GM19351 (cell line): ENCODE results near the gene DNM3.

Experiments
- ATAC-seq: cut with Tn5 transposase; IDR thresholded peaks from one replicate; pipeline ENCODE4 v1.9.1; 2021; ENCODE audit warnings: mild to moderate bottlenecking, moderate library complexity; ENCODE audit not compliant: unreplicated experiment

DNM3 gene

DNA sequence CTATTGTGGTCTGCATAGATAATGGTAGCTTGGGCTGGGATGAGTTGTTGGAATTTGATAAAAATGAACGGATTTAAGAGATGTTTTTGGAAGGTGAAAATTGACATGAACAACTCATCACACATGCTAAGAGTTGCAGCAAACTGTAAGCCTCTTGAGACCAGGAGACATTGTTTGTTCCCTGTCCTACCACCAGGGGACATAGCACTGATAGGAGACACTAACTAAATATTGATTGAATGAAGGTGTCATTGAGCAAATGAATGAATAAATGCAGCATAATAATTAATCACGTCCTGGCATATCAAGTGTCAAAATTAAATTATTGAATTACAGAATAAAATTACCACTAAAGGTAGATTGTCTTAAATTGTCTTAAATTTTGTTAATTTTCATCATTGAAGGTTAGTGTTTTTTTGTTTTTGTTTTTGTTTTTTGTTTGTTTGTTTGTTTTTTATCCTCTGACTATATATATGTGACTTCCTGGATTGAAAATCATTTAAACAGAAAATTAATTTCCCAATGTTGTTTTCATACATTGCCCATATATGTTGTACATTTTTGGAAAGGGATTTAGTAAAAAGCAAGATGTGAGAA is 293.9 kb downstream of the DNM3 start:
- ATAC-seq: peak; percentile 75

DNA sequence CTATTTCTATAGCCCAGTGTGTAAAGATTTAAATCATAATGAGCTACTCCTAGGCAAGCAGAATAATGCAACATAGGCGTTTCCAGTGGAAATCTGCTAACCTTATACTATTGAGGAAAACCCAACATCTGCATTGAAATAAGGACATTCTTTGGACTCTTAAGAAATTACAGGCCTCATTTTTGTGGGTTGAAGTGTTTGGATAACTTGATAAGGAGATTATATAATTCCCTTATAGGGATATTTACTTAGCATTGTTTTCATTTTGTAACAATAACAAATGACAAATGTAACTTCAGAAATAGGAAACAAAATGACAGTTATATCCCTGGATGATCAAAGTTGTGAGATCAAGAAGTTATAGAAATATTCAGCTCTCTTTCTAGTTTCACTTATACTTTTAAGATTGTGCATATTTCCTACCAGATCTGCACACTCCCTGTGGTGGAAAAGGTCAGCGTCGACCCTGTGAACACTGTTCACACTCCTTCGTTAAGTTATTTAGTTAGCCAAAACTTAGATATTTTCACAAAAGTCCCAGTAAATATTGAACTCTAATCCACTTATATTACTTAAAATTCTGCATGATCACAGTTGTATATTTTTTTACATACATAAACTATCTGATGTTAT is 294.8 kb downstream of the DNM3 start:
- no peak for ATAC-seq

DNA sequence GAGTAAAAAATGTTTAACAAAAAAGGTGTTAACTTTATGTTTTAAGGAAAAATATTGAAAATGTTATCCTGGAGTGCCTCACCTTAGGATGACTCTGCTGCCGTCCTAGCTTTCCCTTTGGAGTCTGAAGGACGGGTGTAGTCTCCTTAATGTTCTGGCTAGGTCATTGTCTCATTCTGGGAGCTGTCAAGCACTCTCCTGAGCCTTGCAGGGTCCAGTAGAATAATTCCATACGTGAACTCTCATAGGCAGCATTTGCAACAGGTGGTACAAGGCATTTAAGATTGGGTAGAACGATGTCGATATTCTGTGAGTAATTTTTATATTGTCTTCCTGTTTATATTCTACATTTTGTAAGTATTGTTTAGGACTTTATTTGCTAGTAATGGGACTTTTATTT is 295.6 kb downstream of the DNM3 start:
- no peak for ATAC-seq

DNA sequence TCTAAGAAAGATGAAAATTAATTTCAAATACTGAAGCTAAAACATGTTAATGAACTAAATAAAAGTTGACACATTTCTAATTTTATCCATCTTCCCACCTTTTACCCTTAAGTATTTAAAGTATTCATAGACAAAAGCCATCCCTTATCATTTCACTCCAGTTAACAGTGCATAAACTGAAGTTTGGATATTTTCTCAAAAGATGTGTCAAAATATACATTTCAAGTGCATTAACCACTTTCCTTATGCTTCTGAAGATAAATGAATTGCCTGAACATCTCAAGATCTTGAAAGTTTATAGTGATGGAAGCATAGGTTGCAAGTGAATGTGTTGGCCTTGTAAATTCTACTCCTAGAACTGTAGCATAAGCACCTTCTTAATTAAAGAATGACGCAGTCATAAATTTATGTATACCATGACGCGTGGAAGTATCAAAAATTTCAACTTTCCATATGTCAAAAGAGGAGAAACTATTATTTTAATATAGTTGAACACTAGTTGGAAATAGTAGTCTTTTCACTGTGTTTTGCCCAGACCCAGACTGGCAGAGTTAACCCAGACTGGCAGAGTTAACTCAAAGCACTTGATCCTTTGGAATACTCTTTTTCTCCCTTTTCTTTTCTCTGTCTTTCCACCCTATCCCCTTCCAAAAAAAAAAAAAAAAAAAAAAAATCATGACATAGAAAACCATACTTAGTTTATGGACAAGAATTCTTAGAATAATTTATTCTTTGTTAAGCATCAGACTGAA is 296.6 kb downstream of the DNM3 start:
- ATAC-seq: no peak

DNA sequence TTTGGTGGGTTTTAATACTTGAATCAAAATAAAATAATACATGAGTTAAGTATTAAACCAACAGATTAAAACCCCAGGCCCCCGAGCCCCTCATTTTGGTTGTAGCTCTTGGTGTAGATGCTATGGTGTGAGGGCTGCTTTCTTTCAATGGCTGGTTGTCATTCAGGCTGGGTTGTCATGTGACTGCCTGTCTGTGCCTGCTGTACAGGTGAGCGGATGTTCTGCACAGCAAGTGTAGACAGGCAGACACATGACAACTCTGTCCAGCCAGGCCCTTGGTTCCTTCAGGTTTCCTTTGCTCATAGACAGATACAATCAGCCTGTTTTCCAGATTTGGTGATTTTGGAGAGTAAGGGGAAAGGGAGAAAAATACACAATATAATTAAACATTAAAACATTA is 297.3 kb downstream of the DNM3 start:
- ATAC-seq: no peak

DNA sequence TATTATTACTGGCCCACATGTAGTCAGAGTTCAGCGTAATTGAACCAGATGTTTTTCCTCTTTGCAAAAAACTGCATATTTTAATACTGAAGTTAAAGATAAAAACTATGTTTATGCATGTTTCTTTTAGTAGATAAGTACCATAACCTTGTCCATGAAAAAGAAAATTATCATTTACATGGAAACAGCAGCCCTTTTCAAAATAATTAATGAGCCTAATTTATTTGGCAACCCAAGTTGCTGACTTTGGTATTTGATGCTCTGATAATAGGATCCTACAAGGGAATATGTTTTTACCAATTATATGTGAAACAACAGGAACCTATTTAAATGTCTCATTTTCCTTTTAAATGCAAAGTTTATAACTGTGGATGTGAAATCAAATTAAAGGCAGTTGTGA is 297.9 kb downstream of the DNM3 start:
- ATAC-seq: no peak

DNA sequence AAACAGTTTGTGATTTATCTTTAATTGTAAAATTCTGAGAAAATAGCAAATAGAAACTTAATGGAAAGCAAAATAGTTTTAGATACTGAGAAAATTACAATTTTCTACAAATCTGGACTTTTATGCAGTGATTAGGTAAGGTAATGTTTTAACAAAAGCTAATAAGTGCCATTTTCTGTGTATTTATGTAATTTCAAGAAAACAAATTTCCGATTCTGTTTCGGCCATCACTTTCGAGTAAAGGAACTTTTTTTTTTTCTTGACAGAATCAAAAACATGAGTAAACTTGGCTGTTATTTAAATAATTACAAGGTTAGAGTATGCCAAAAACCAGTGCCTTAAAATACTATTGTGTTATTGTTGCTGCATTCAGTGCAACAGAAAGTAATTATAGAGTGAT is 298.8 kb downstream of the DNM3 start:
- ATAC-seq: no peak

DNA sequence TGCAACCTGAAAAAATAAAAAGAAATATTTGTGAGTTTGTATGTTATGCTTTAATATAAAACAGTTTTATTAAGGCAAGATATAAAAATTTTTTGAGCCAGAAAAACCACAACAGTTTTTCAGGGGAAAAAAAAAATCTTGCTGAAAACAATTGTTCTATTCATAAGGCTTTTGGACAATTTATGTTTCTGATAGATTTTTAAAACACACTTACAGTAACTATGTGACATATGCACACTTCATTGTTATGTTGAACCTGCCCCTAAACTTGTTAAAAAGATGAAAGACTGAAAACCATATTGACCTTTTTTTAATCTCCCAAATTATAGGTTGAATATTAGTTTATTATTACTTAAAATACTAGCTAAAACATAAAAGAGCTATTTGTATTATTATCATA is 299.3 kb downstream of the DNM3 start:
- ATAC-seq: no peak

DNA sequence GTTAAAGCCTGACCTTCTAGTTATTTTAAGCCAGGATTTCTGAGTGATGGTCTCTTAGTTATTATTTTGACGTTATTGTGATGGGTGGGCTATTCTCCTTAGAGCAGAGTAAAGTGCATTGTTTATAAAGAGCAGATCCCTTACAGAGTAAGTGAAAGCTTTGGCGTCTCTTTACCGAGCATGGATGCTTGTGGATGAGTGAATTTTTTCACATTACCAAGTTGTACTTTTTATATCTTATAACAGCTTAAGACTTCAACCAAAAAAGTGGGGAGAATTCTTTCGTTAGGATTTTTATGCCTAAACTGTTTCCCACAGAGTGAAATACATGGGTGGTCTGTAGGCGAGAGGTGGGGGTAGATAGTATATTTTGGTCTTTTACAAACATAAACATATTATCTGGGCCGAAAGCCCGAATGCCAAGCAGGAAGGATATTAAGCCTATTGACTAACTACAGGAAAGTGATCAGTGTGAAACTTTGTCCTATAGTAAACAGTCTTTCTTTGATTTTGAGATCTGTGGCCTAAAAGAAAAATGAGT is 300.1 kb downstream of the DNM3 start:
- no peak for ATAC-seq

DNA sequence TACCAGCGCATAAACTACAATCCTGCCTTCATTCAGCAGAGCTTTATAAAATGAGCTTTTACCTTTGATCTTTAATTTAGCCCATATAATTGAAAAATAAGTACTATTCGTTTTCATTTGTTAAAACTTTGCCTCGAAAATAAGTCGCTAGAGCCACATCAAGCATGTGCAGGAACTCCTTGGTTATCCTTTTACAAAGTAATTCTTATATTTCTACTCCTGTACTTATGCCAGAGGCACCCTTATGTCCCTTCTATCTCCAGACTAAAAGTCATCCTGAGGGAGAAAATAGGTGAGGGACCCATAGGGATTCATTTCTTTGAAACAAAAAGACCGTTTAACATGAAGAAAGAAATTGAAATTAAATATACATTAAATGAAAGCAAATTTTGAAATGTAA is 301.0 kb downstream of the DNM3 start:
- no peak for ATAC-seq

DNA sequence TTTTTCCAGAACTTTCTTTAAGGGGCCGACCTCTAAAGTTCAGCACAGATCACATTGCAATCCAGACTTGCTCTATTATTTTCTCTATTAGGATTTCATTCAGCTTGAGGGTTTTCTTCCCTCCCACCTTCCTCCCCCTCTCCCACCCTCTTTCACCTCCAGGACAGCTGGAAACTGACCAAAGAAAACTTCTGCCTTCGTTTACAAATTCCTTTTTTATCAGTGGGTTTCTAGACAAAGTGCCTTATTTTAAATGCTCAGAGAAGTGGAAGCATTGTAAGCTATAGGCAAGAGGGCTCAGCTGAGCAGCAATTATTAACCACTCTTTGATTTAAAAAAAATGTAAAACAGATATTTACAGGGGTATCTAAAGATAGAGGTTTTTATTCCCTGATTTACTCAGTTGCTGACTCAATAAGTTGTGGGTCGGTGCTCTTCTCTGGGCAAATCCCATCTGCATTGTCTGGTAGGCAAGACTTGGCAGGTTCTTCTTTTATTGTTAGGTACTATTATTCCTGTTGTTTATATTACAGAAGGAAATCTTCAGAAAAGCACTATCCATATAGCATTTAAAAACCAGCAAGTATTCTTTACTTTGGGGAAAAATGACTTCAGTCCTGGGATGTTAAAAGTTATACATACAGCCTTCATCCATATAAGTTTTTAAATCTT is 302.2 kb downstream of the DNM3 start:
- no peak for ATAC-seq

DNA sequence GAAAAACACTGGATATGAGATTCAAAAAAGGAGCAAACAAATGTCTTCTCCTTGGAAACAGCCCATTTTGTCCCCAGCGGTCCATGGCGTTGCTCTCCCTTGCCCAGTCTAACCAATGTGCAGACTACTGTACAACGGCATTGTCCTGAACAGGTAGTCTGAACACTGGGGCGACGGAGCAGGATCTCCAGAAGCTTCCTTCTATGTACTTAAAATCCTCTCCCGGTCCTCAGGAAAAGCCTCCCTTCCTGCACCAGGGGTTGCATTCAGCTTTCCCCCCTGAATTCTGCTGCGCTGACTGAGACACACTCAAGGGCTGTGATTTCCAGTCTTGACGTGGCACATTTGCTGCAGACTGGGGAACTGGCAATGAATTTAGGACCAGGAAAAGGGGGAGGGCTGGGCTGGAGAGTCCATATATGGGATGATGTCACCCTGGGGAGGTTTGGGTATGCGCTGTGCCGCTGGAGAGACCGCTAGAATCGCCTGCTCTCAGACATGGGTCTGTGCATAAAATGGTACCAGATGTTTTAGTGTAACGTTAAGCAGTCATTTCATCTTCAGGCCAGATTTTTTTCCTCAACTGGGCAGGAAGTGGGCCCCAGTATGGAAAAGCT is 303.3 kb downstream of the DNM3 start:
- ATAC-seq: no peak

DNA sequence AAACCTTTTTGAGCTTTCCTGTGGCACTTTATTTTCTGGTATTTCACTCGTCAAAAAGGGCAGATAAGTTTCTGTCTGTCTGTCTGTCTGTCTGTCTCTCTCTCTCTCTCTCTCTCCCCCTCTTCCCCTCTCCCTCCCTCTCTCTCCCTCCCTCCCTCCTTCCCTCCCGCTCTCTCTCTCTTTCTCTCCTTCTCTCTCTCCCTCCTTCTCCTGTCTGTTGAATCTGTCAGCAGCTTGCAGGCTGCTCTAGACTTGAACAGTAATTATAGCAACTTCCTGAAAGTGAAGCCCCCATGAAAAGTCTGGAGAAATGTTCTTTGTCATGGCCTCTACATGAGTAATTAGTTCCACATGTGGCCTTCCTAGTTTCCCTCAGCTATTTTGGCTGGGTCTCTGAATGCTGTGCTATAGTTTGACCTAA is 303.9 kb downstream of the DNM3 start:
- ATAC-seq: no peak

DNA sequence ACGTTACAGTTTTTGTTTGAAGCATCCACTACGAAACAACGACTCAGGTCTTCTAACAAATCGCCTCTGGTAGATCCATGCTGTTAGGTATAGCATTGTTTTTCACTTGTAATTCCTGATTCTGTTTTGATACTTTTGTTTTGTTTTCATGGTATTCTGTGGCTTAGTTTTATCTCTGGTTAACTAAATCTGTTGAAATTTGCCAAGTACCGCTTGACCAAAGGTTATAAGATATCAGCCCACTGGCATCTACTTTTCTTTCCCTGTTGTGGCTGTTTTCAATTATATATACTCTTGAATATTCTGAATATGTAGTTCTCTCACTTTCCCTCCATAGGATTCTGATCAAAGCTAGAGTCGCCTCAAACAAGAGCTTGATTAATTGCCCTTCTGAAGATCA is 304.4 kb downstream of the DNM3 start:
- ATAC-seq: no peak

DNA sequence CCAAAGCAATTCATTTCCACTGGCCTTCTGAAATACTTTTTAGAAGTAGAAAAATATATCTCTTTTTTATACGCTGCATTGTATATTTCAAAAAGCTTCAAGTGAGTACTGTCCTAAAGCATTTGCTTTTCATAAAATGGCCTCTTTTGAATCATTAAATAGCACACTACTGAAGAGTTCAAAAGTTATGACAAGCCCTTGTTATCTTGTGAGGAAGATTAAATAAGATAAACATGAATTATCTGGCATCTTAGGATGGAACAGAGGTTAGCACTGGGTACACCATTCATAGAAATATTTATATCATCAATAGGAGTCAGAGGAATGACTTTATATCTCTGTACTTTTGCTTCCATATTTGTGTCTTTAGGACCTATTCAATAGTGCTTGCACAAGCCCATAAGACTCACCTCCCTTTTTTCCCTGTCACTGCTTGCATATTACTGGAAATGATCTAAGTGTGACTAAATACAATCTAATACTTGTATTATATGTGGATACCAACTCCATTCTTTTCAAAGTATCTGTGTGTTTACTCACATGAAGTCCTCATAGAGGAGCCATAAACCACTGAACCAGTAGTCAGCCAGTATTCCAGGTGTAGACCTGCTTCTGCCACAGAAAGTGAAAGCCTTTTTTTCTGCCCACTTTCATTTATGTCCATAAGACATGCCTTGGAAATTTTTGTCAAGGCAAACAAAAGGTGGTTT is 305.0 kb downstream of the DNM3 start:
- ATAC-seq: no peak

DNA sequence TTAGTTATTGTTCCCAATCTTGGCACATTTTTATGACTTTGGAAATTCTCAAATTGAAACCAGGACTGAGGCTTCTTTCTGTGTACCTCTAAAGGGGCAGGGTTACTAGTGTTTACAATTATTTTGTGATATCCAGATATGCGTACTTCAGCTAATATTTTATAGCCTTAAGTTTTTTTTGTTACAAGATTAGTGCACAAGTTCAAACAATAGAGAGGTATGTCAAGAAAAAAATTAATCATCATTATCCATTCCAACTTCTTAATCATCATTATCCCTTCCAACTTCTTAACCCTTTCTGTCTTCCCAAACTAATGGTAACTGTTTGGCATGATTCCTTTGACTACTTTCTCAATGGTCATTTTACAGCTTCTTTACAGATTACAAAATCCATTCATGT is 306.2 kb downstream of the DNM3 start:
- ATAC-seq: no peak

DNA sequence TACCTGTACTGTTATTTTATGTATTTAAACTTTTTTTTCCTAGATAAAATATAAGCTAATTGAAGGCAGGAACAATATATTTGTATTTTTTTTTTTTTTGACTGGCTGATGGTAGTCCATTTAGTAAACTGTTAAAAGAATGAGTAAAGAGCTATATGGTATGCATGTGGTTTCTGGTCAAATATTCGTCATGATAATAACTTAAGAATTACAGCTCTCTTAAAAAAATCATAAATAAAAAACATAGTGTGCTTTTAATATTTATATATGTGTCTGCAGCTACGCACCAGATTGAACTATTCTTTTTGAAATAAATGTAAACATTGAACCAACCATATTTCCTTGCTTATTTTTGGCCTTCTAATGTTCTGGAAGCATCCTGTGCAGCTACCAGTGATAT is 306.9 kb downstream of the DNM3 start:
- ATAC-seq: no peak

DNA sequence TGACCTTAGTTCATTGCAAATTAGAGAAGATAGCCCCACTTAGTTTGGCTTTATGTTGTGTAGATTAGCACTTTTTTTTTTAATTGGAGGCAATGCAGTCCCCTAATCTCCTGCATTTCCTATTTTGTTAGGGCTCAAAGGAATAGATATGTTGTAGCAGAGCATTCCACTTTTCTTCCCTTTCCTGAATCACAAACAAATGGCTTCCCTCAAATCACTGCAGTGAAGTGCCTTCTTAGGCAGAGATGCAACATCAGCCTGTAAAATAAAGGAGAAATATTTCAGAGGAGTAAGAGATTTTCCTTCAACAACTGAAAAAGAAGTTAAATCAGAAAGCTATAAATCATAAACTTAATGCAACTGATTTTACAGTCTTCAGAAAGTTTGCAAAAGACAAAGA is 307.4 kb downstream of the DNM3 start:
- ATAC-seq: no peak

DNA sequence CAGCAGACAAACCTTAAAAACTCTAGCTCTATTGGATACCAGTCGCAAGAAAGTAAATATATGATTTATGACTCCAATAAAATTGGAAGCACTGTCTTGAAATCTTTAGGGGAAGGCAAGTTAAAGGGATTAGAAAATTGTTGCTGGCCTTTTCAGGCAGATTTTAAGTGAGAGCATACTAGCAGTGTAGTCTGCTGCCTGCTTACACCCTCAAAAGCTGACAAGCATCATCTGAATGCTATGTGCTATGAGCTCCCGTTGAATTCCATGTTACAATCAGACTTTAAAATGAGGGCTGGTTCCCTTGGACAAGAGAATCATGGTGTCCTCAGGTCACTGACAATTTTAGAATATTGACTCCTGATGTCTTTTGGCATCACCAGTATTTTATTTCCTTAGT is 308.0 kb downstream of the DNM3 start:
- ATAC-seq: no peak

DNA sequence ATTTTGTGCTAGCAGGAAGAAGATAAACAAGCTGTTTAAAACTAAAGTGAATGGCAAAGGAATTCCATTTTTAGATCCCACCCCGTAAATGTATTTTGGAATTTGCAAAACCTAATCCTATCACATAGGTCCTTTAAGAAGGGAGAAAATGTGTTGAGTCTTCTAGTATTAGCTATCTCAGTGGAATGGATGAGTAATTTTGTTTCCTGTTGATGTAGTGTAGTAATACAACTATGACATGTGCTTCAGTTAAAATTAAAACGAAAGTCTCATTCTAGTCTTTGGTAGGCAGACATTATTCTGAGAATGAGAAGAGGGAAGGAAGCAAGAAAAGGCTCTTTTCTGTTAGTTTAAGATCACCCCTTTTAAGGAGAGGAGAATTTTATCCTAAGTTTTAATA is 313.3 kb downstream of the DNM3 start:
- peak; percentile 93 for ATAC-seq

DNA sequence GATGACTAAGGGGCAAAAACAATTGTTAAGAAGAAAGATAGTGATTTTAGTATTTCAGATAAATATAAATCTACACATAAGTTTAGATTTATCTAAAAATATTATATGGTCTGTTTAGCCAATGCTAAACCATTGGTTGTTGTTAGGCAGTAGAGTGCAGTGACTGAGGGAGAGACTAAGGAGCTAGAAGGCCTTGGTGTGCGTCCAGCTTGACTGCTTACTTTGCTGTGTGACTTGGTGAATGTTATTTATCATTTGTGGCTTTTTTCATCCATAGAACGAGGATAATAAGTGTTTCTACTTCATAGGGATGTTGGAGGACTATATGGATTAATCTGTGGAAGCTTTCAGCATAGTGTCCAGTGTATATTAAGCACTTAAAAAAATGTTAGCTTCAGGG is 314.5 kb downstream of the DNM3 start:
- ATAC-seq: no peak
